Hippocampal formation (tissue), 2 donors: ENCODE results near the gene PCDHB3.
"Not testable (repeated sequence)": the region's sequence is repeated elsewhere in the genome, so short reads cannot be mapped to it uniquely, and the experiment has no call there.

Experiments used
- DNase-seq, 2 donors: peaks; one replicate each; lab custom pipeline; 2025; lab: John Stamatoyannopoulos, UW

PCDHB3 gene

GRCh38 chr5:141100243-141100805 lies at the start of gene PCDHB3:
Gene PCDHB3 (plus strand): TSS chr5:141100473. CDS start chr5:141100650, 177 bp downstream.
- DNase-seq, result peak; percentile 6 to 30

- DNase-seq, result no peak
Observed at GRCh38 chr5:141050622-141051520, 49.4 kb upstream of the PCDHB3 start, which contains the start of gene PCDHB1. Gene PCDHB1 (plus strand): TSS chr5:141051374. CDS start chr5:141051471, 97 bp downstream.

GRCh38 chr5:141051521-141051866 lies 48.8 kb upstream of the PCDHB3 start:
- no peak for DNase-seq

DNA sequence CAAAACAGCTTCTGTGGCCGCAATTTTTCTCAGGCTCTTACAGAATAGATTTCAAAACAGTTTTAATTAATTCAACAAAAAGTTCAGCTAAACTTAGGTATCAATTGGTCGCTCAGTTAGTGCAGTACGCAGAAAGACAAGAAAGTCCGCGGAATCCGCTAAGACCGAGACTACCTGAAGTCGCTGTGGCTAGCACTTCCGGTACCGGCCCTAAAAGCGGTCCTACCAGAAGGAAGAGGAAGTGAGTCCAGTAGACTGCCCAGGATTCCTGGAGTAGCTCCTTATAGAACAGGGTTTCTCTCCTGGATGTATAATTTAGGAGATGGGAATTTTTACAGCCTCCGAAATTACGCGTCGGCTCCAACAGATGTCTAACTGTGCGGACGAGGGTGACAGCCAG lies 22.4 kb upstream of the PCDHB3 start:
- DNase-seq, result no peak

- no peak for DNase-seq
Observed at GRCh38 chr5:141082228-141082627, 18.0 kb upstream of the PCDHB3 start.

DNA sequence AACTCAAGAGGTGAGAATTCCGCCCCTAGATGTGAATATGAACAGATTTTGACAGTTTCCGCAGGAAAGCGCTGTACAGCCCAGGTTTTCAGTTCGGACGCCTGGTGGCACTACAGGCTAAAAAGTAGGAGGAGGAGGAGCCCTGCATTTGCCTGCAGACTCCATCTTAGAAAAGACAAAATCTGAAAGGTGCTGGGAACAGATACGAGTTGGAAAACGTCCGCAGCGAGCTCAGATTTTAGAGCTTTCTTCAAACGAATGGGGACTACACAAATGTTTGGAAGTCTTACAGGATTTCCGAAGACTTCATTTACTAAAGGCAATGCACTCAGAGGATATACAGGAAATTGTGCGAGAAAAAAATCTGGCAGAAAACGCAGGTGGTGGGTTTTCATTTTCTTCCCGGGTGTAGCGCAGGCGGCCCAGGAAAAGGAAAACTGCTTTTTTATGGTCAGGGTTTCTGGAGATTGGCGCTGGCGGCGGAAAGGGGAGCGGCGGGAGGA lies 15.7 kb upstream of the PCDHB3 start:
- peak; percentile 53 to 61 for DNase-seq

GRCh38 chr5:141094481-141095262 lies 5.6 kb upstream of the PCDHB3 start, which contains the start of gene PCDHB2:
Gene PCDHB2 (plus strand): TSS chr5:141094615. CDS start chr5:141094791, 176 bp downstream.
- peak; percentile 13 to 35 for DNase-seq

DNA sequence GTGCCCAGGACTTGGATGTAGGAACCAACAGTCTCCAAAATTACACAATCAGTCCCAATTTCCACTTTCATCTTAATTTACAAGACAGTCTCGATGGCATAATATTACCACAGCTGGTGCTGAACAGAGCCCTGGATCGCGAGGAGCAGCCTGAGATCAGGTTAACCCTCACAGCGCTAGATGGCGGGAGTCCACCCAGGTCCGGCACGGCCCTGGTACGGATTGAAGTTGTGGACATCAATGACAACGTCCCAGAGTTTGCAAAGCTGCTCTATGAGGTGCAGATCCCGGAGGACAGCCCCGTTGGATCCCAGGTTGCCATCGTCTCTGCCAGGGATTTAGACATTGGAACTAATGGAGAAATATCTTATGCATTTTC lies 5.0 kb upstream of the PCDHB3 start:
- no peak for DNase-seq

GRCh38 chr5:141096181-141096580 lies 4.1 kb upstream of the PCDHB3 start:
- DNase-seq, result not testable (repeated sequence)

DNA sequence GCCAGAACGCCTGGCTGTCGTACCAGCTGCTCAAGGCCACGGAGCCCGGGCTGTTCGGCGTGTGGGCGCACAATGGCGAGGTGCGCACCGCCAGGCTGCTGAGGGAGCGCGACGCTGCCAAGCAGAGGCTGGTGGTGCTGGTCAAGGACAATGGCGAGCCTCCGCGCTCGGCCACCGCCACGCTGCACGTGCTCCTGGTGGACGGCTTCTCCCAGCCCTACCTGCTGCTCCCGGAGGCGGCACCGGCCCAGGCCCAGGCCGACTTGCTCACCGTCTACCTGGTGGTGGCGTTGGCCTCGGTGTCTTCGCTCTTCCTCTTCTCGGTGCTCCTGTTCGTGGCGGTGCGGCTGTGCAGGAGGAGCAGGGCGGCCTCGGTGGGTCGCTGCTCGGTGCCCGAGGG lies 3.7 kb upstream of the PCDHB3 start:
- DNase-seq, result not testable (repeated sequence)

- DNase-seq, result no peak
Observed at GRCh38 chr5:141101059-141101458, 786 bp downstream of the PCDHB3 start.

DNA sequence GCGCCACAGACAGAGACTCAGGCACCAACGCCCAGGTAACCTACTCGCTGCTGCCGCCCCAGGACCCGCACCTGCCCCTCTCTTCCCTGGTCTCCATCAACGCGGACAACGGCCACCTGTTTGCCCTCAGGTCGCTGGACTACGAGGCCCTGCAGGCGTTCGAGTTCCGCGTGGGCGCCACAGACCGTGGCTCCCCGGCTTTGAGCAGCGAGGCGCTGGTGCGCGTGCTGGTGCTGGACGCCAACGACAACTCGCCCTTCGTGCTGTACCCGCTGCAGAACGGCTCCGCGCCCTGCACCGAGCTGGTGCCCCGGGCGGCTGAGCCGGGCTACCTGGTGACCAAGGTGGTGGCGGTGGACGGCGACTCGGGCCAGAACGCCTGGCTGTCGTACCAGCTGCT lies 1.8 kb downstream of the PCDHB3 start:
- DNase-seq, result not testable (repeated sequence)

DNA sequence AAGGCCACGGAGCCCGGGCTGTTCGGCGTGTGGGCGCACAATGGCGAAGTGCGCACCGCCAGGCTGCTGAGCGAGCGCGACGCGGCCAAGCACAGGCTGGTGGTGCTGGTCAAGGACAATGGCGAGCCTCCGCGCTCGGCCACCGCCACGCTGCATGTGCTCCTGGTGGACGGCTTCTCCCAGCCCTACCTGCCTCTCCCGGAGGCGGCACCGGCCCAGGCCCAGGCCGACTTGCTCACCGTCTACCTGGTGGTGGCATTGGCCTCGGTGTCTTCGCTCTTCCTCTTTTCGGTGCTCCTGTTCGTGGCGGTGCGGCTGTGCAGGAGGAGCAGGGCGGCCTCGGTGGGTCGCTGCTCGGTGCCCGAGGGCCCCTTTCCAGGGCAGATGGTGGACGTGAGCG lies 2.2 kb downstream of the PCDHB3 start:
- not testable (repeated sequence) for DNase-seq

GRCh38 chr5:141105350-141105749 lies 5.1 kb downstream of the PCDHB3 start:
- DNase-seq, result no peak

- DNase-seq, result no peak
Observed at GRCh38 chr5:141119250-141119649, 19.0 kb downstream of the PCDHB3 start.

- no peak for DNase-seq
Observed at GRCh38 chr5:141121563-141121962, 21.3 kb downstream of the PCDHB3 start, which contains the start of gene PCDHB4. Gene PCDHB4 (plus strand): TSS chr5:141121818. CDS start chr5:141121999, 181 bp downstream.

GRCh38 chr5:141121985-141122384 lies 21.7 kb downstream of the PCDHB3 start:
- DNase-seq, result no peak

DNA sequence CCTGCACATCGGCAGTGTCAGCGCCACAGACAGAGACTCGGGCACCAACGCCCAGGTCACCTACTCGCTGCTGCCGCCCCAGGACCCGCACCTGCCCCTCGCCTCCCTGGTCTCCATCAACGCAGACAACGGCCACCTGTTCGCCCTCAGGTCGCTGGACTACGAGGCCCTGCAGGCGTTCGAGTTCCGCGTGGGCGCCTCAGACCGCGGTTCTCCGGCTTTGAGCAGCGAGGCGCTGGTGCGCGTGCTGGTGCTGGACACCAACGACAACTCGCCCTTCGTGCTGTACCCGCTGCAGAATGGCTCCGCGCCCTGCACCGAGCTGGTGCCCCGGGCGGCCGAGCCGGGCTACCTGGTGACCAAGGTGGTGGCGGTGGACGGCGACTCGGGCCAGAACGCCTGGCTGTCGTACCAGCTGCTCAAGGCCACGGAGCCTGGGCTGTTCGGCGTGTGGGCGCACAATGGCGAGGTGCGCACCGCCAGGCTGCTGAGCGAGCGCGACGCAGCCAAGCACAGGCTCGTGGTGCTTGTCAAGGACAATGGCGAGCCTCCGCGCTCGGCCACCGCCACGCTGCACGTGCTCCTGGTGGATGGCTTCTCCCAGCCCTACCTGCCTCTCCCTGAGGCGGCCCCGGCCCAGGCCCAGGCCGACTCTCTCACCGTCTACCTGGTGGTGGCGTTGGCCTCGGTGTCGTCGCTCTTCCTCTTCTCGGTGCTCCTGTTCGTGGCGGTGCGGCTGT lies 23.3 kb downstream of the PCDHB3 start:
- DNase-seq, result not testable (repeated sequence)

DNA sequence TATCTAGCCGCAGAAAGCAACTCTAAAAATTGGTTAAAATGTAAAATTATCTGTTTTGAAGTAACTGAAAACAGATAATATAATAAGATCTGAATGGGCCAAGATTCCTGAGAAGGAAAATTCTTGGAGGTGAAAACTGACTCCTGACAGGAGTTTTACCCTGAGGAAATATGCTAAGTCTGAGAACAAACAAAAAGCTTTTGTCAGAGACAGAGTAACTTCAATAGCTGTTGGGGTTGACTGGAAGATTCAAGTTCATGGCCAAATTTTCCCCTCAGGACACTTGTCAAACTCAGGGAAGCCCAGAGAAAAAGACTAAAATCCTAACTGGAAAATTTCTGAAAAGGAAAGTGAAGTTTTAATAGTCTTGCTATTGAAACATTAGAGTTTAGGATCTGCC lies 27.0 kb downstream of the PCDHB3 start:
- DNase-seq, result no peak

- no peak for DNase-seq
Observed at GRCh38 chr5:141135030-141135717, 34.9 kb downstream of the PCDHB3 start, which contains the start of gene PCDHB5. Gene PCDHB5 (plus strand): TSS chr5:141135206. CDS start chr5:141135435, 229 bp downstream.
